MM.1S (cell line): ENCODE data around the gene SORT1.
A peak's percentile ranks its signal among the peaks of the same experiment; 100 is the strongest.

ENCODE experiments used
- DNase-seq: peaks from one replicate; pipeline ENCODE4 v3.0.0-alpha.2; 2015
- H2AFZ ChIP-seq: fragments of 300-600 bp; sonication (generic); 2 replicates; pipeline ENCODE4 v1.6.0; 2016; ENCODE audit warnings: antibody characterized with exemption, low read length
- H3F3A ChIP-seq: fragments of 300-600 bp; sonication (generic); 2 replicates; pipeline ENCODE4 v1.6.1; 2016; ENCODE audit warnings: mild to moderate bottlenecking, antibody characterized with exemption, low read length, moderate library complexity, mixed read lengths; ENCODE audit not compliant: insufficient read depth
- H3K27ac ChIP-seq: fragments of 300-600 bp; sonication (generic); 2 replicates; pipeline ENCODE4 v1.5.1; 2016; ENCODE audit warnings: mild to moderate bottlenecking, low read length
- H3K27me3 ChIP-seq: fragments of 300-600 bp; sonication (generic); replicated peaks from 2 replicates; pipeline ENCODE4 v1.6.0; 2016; ENCODE audit warnings: low read length; ENCODE audit not compliant: insufficient read depth
- H3K36me3 ChIP-seq: fragments of 300-600 bp; sonication (generic); replicated peaks from 2 replicates; pipeline ENCODE4 v1.6.1; 2016; ENCODE audit warnings: mild to moderate bottlenecking, low read length, mixed read lengths; ENCODE audit not compliant: insufficient read depth
- H3K4me1 ChIP-seq: fragments of 300-600 bp; sonication (generic); 2 replicates; pipeline ENCODE4 v1.6.1; 2016; ENCODE audit warnings: low read length, mixed read lengths
- H3K4me2 ChIP-seq: fragments of 300-600 bp; sonication (generic); 2 replicates; pipeline ENCODE4 v1.6.0; 2016; ENCODE audit warnings: low read depth, low read length
- H3K4me3 ChIP-seq: fragments of 300-600 bp; sonication (generic); 2 replicates; pipeline ENCODE4 v1.5.1; 2016; ENCODE audit warnings: low read length, mixed read lengths
- H3K79me2 ChIP-seq: fragments of 300-600 bp; sonication (generic); 2 replicates; pipeline ENCODE4 v1.6.1; 2016; ENCODE audit warnings: mixed run types, low read length, mixed read lengths
- H3K9ac ChIP-seq: fragments of 300-600 bp; sonication (generic); 2 replicates; pipeline ENCODE4 v1.6.1; 2016; ENCODE audit warnings: low read length, mixed read lengths
- H3K9me2 ChIP-seq: fragments of 300-600 bp; sonication (generic); replicated peaks from 2 replicates; pipeline ENCODE4 v1.6.1; 2016; ENCODE audit warnings: mild to moderate bottlenecking, low read length, mixed read lengths; ENCODE audit not compliant: insufficient read depth
- H3K9me3 ChIP-seq: fragments of 300-600 bp; sonication (generic); replicated peaks from 2 replicates; pipeline ENCODE4 v1.6.1; 2016; ENCODE audit warnings: mild to moderate bottlenecking, low read length, mixed read lengths; ENCODE audit not compliant: insufficient read depth
- H4K20me1 ChIP-seq: fragments of 300-600 bp; sonication (generic); 2 replicates; pipeline ENCODE4 v1.6.1; 2016; ENCODE audit warnings: mild to moderate bottlenecking, low read length, moderate library complexity, mixed read lengths; ENCODE audit not compliant: insufficient read depth
- EZH2 ChIP-seq: fragments of 300-600 bp; sonication (generic); optimal IDR thresholded peaks from 2 replicates; pipeline ENCODE3; 2017; ENCODE audit warnings: low read depth, mild to moderate bottlenecking, antibody characterized with exemption, low read length, mixed read lengths
- EZH2phosphoT487 ChIP-seq: fragments of 300-600 bp; sonication (generic); IDR thresholded peaks from 2 replicates; pipeline ENCODE4 v1.6.1; 2018; ENCODE audit warnings: antibody characterized with exemption, low read length
- TF ChIP-seq, protein P1 (sequence below): fragments of 300-600 bp; sonication (generic); IDR thresholded peaks from 2 replicates; pipeline ENCODE4 v1.5.1; 2016; ENCODE audit warnings: antibody characterized with exemption, low read length, mixed read lengths

The SORT1 gene

DNA sequence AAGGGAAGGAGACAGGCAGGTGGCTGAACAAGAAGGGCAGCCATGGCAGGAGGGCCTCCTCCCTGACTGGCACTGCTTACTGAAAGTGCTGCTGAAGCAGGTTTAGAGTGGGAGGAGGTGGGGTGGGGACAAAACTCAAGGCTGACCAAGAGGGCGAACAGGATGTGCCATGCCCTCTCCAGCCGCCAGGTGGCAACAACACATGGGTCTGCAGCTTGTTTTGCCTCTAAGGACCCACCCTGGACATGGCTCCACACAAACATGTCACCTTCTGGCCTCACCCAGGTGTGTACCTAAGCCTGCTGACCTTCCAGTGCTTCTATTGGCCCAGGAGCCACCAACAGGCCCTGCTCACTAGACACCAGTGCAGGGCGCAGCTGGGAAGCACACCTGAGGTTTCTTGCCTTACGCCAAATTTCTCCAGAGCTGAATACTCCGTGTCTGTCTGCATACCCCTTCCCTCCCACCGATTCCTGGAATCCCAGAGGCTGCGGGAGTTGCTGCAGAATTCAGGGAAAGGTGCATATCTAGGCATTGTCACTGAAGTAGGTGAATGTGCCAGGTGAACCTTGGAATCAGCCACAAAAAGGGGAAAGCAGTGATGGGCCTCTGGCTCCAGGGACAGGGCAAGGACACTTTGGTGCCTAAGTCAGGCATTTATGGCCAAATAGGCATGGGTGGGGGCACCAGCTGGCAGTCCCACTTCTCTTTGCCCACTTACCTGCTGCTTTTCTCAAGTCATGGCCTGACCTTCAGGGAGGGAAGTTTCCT is 120.1 kb downstream of the SORT1 start:
- peaks cover 7% of the 10 kb centered on the region; the same call in 1 of the 2 replicates for H3K79me2 ChIP-seq
- no peaks in the 10 kb centered on the region for H3K9me3 ChIP-seq
- no peaks in the 10 kb centered on the region for H3K9me2 ChIP-seq
- peak overlapping the region; percentile 67 for H2AFZ ChIP-seq
- TF ChIP-seq EZH2 (no peak), EZH2phosphoT487 (no peak)
- TF ChIP-seq, protein P1, sequence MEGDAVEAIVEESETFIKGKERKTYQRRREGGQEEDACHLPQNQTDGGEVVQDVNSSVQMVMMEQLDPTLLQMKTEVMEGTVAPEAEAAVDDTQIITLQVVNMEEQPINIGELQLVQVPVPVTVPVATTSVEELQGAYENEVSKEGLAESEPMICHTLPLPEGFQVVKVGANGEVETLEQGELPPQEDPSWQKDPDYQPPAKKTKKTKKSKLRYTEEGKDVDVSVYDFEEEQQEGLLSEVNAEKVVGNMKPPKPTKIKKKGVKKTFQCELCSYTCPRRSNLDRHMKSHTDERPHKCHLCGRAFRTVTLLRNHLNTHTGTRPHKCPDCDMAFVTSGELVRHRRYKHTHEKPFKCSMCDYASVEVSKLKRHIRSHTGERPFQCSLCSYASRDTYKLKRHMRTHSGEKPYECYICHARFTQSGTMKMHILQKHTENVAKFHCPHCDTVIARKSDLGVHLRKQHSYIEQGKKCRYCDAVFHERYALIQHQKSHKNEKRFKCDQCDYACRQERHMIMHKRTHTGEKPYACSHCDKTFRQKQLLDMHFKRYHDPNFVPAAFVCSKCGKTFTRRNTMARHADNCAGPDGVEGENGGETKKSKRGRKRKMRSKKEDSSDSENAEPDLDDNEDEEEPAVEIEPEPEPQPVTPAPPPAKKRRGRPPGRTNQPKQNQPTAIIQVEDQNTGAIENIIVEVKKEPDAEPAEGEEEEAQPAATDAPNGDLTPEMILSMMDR: peak; percentile 71
- H3K4me2 ChIP-seq: no peak overlapping the region
- DNase-seq: peak; percentile 80
- peaks cover 13% of the 10 kb centered on the region for H3K4me1 ChIP-seq
- no peaks in the 10 kb centered on the region for H4K20me1 ChIP-seq
- H3K27me3 ChIP-seq: no peaks in the 10 kb centered on the region
- 0 out of 2 replicates have a peak, but pooled peaks cover 2% of the 10 kb centered on the region for H3F3A ChIP-seq
- H3K27ac ChIP-seq: peak overlapping the region; percentile 48; the same call in 1 of the 2 replicates
- H3K4me3 ChIP-seq: no peak overlapping the region
- no peak overlapping the region; the same call in 1 of the 2 replicates for H3K9ac ChIP-seq
- H3K36me3 ChIP-seq: no peaks in the 10 kb centered on the region

DNA sequence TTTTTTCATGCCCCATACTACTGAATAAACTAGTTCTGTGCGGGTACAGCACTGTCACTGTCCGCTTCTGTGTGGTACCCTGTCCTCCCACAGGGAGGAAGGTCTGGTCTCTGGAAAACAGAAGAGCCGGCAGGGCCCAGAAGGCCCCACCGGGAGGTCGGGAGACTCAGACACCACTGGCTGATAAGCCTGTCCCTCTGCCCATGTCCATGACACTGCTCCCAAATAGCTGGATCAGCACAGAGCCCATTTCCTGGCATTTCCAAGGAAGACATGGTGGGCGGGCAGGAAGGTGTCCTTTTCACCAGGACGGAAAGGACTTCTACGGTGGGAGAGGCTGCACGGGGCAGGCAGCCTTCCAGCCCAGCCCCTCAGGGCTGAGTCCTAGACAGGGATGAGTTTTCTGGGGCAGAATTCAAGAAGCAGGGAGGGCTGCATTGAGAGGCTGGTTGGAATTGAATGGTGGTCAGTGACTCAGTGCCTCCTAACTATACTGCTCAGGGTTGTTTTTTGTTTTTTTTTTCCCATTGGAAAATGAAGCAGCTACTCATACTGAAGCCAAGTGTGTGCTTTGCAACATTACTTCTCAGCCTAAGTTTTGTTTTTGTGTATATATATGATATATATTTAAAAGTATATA is 121.9 kb downstream of the SORT1 start:
- no peaks in the 10 kb centered on the region for H3K27me3 ChIP-seq
- H3K36me3 ChIP-seq: no peaks in the 10 kb centered on the region
- H3K9me3 ChIP-seq: no peaks in the 10 kb centered on the region
- H3K4me3 ChIP-seq: no peak overlapping the region
- H4K20me1 ChIP-seq: no peaks in the 10 kb centered on the region
- H3F3A ChIP-seq: 0 out of 2 replicates have a peak, but pooled peaks cover 2% of the 10 kb centered on the region
- H3K79me2 ChIP-seq: no peaks in the 10 kb centered on the region
- H2AFZ ChIP-seq: no peak overlapping the region
- TF ChIP-seq EZH2 (no peak), EZH2phosphoT487 (no peak)
- TF ChIP-seq, protein P1: no peak
- no peak overlapping the region for H3K9ac ChIP-seq
- H3K4me2 ChIP-seq: no peak overlapping the region
- H3K27ac ChIP-seq: no peak overlapping the region
- peaks cover 9% of the 10 kb centered on the region for H3K4me1 ChIP-seq
- no peaks in the 10 kb centered on the region for H3K9me2 ChIP-seq
- DNase-seq: no peak

DNA sequence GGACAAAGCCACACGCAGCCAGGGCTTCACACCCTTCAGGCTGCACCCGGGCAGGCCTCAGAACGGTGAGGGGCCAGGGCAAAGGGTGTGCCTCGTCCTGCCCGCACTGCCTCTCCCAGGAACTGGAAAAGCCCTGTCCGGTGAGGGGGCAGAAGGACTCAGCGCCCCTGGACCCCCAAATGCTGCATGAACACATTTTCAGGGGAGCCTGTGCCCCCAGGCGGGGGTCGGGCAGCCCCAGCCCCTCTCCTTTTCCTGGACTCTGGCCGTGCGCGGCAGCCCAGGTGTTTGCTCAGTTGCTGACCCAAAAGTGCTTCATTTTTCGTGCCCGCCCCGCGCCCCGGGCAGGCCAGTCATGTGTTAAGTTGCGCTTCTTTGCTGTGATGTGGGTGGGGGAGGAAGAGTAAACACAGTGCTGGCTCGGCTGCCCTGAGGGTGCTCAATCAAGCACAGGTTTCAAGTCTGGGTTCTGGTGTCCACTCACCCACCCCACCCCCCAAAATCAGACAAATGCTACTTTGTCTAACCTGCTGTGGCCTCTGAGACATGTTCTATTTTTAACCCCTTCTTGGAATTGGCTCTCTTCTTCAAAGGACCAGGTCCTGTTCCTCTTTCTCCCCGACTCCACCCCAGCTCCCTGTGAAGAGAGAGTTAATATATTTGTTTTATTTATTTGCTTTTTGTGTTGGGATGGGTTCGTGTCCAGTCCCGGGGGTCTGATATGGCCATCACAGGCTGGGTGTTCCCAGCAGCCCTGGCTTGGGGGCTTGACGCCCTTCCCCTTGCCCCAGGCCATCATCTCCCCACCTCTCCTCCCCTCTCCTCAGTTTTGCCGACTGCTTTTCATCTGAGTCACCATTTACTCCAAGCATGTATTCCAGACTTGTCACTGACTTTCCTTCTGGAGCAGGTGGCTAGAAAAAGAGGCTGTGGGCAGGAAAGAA is 122.9 kb downstream of the SORT1 start:
- no peak overlapping the region for H3K4me2 ChIP-seq
- no peak overlapping the region for H3K9ac ChIP-seq
- no peaks in the 10 kb centered on the region for H3K79me2 ChIP-seq
- H3K27ac ChIP-seq: no peak overlapping the region
- H3K4me3 ChIP-seq: no peak overlapping the region
- H3K4me1 ChIP-seq: peaks cover 9% of the 10 kb centered on the region
- no peak for TF ChIP-seq EZH2phosphoT487
- TF ChIP-seq EZH2: no peak
- TF ChIP-seq, protein P1: no peak
- H3K27me3 ChIP-seq: no peaks in the 10 kb centered on the region
- no peaks in the 10 kb centered on the region for H4K20me1 ChIP-seq
- no peaks in the 10 kb centered on the region for H3K36me3 ChIP-seq
- H3K9me2 ChIP-seq: no peaks in the 10 kb centered on the region
- no peak for DNase-seq
- no peak overlapping the region for H2AFZ ChIP-seq
- 0 out of 2 replicates have a peak, but pooled peaks cover 2% of the 10 kb centered on the region for H3F3A ChIP-seq
- no peaks in the 10 kb centered on the region for H3K9me3 ChIP-seq
